H1 (cell line): Measurements from ENCODE around the gene CADM2. TPM values are rescaled to one million over a fixed set of nuclear protein-coding genes. Genes with fewer than 3 reads are reported as not detected.

ENCODE experiments used
- CTCF ChIA-PET: fragments of 300-600 bp; sonication (Branson Sonifier 250); formaldehyde crosslinking; loops from one replicate; lab custom pipeline; 2021; ENCODE audit not compliant: partially characterized antibody; lab: Charles Lee
- POLR2A ChIA-PET: fragments of 300-600 bp; sonication (Branson Sonifier 250); formaldehyde crosslinking; loops from one replicate; lab custom pipeline; 2021; ENCODE audit warnings: inconsistent platforms; ENCODE audit not compliant: partially characterized antibody; lab: Charles Lee
- DNase-seq, 2 experiments: peaks; one replicate each; pipeline versions ENCODE4 v3.0.0 to v3.0.0-alpha.2; 2010 to 2022; ENCODE audit warnings: low spot score in 2 of 2, low read depth in 1 of 2, mixed read lengths in 1 of 2
- FAIRE-seq: peaks from 2 replicates; lab custom pipeline; 2011; peaks lifted over from hg19 to GRCh38; lab: Jason Lieb, UNC
- H2AFZ ChIP-seq: 2 replicates; pipeline ENCODE4 v1.8.1; 2012; ENCODE audit warnings: low read length, inconsistent platforms
- H2AK5ac ChIP-seq: 2 replicates; pipeline ENCODE4 v1.6.1; 2013; ENCODE audit warnings: low read depth, low read length
- H2BK120ac ChIP-seq: replicated peaks from 2 replicates; pipeline ENCODE3; 2013; ENCODE audit warnings: low read depth, low read length, inconsistent platforms
- H2BK12ac ChIP-seq: 2 replicates; pipeline ENCODE4 v1.6.1; 2013; ENCODE audit warnings: low read depth, low read length
- H2BK15ac ChIP-seq: 2 replicates; pipeline ENCODE4 v1.6.1; 2013; ENCODE audit warnings: low read length
- H2BK20ac ChIP-seq: 2 replicates; pipeline ENCODE4 v1.6.1; 2013; ENCODE audit warnings: low read length
- H2BK5ac ChIP-seq: 2 replicates; pipeline ENCODE4 v1.6.1; 2013; ENCODE audit warnings: low read depth, low read length
- H3K14ac ChIP-seq: 2 replicates; pipeline ENCODE4 v1.6.1; 2013; ENCODE audit warnings: inconsistent platforms; ENCODE audit not compliant: insufficient read length
- H3K18ac ChIP-seq: 2 replicates; pipeline ENCODE4 v1.6.1; 2013; ENCODE audit warnings: low read length; ENCODE audit errors: extremely low read depth
- H3K23ac ChIP-seq: 2 replicates; pipeline ENCODE4 v1.6.1; 2013; ENCODE audit warnings: inconsistent platforms; ENCODE audit not compliant: insufficient read length
- H3K23me2 ChIP-seq: 2 replicates; pipeline ENCODE4 v1.6.1; 2013; ENCODE audit warnings: low read depth, low read length
- H3K27ac ChIP-seq: 2 replicates; pipeline ENCODE4 v1.6.1; 2011; ENCODE audit warnings: low read depth, low read length, inconsistent platforms
- H3K27me3 ChIP-seq, 4 experiments: replicated peaks in 1 of 4; 1 replicate in 1 of 4; 2 replicates in 3 of 4; pipeline versions ENCODE4 v1.6.1 to v1.8.1; 2011 to 2013; ENCODE audit warnings: low read length in 3 of 4, mild to moderate bottlenecking in 3 of 4, inconsistent platforms in 2 of 4, mixed read lengths in 2 of 4, moderate library complexity in 1 of 4; ENCODE audit not compliant: control insufficient read depth in 3 of 4, insufficient read depth in 3 of 4; ENCODE audit errors: extremely low read depth in 1 of 4
- H3K36me3 ChIP-seq, 4 experiments: 2 replicates each; pipeline versions ENCODE4 v1.6.1 to v1.8.1; 2011 to 2013; ENCODE audit warnings: mild to moderate bottlenecking in 4 of 4, low read length in 3 of 4, moderate library complexity in 2 of 4, control low read depth in 1 of 4, inconsistent platforms in 1 of 4; ENCODE audit not compliant: insufficient read depth in 4 of 4, control insufficient read depth in 2 of 4
- H3K4ac ChIP-seq: replicated peaks from 2 replicates; pipeline ENCODE3; 2013; ENCODE audit warnings: low read length, low read depth, mixed read lengths, inconsistent platforms; ENCODE audit not compliant: insufficient read length
- H3K4me1 ChIP-seq, 4 experiments: replicated peaks in 1 of 4; 1 replicate in 1 of 4; 2 replicates in 3 of 4; pipeline versions ENCODE4 v1.6.1 to v1.8.1; 2011 to 2013; ENCODE audit warnings: low read length in 3 of 4, inconsistent platforms in 2 of 4, mixed read lengths in 1 of 4; ENCODE audit not compliant: insufficient read depth in 4 of 4, control insufficient read depth in 3 of 4
- H3K4me2 ChIP-seq, 2 experiments: 2 replicates each; pipeline versions ENCODE4 v1.6.1 to v1.8.1; 2011 to 2013; ENCODE audit warnings: low read depth in 2 of 2, low read length in 2 of 2, control low read depth in 1 of 2, inconsistent platforms in 1 of 2, mild to moderate bottlenecking in 1 of 2; ENCODE audit not compliant: insufficient read depth in 1 of 2
- H3K4me3 ChIP-seq, 4 experiments: fragments of 200-600, 300-600 bp in 1 of 4; sonication (generic), shearing (Covaris generic), sonication (Bioruptor Twin) in 1 of 4; 2 replicates each; pipeline versions ENCODE4 v1.5.1 to v1.8.1; 2011 to 2016; ENCODE audit warnings: low read length in 4 of 4, low read depth in 3 of 4, control low read depth in 2 of 4, inconsistent platforms in 2 of 4, mild to moderate bottlenecking in 2 of 4, mixed read lengths in 1 of 4, moderate library complexity in 1 of 4; ENCODE audit not compliant: insufficient read depth in 2 of 4; ENCODE audit errors: extremely low read depth in 1 of 4
- H3K56ac ChIP-seq: replicated peaks from 2 replicates; pipeline ENCODE3; 2013; ENCODE audit warnings: low read depth, mild to moderate bottlenecking, mixed read lengths, low read length, inconsistent platforms; ENCODE audit not compliant: insufficient read length
- H3K79me1 ChIP-seq: 2 replicates; pipeline ENCODE4 v1.6.1; 2013; ENCODE audit warnings: low read depth, low read length, control low read depth
- H3K79me2 ChIP-seq, 2 experiments: 2 replicates each; pipeline versions ENCODE4 v1.6.1 to v1.8.1; 2012 to 2013; ENCODE audit warnings: low read length in 2 of 2, mild to moderate bottlenecking in 2 of 2, inconsistent platforms in 1 of 2; ENCODE audit not compliant: insufficient read depth in 2 of 2, control insufficient read depth in 1 of 2
- H3K9ac ChIP-seq, 4 experiments: replicated peaks in 1 of 4; 1 replicate in 1 of 4; 2 replicates in 3 of 4; pipeline versions ENCODE4 v1.6.1 to v1.8.1; 2011 to 2013; ENCODE audit warnings: low read depth in 3 of 4, low read length in 3 of 4, control low read depth in 2 of 4, mild to moderate bottlenecking in 2 of 4, moderate library complexity in 2 of 4, inconsistent platforms in 1 of 4; ENCODE audit errors: extremely low read depth in 1 of 4
- H3K9me3 ChIP-seq, 2 experiments: 2 replicates each; pipeline versions ENCODE4 v1.6.1 to v1.8.1; 2012 to 2013; ENCODE audit warnings: mild to moderate bottlenecking in 2 of 2, moderate library complexity in 2 of 2, control low read depth in 1 of 2, inconsistent platforms in 1 of 2, low read depth in 1 of 2, low read length in 1 of 2, mixed read lengths in 1 of 2; ENCODE audit not compliant: insufficient read depth in 2 of 2
- H4K20me1 ChIP-seq, 2 experiments: replicated peaks in 1 of 2; 2 replicates each; pipeline versions ENCODE3 to v1.8.1; 2011 to 2013; ENCODE audit warnings: inconsistent platforms in 2 of 2, low read length in 2 of 2, mild to moderate bottlenecking in 1 of 2; ENCODE audit not compliant: insufficient read depth in 2 of 2, control insufficient read depth in 1 of 2
- H4K5ac ChIP-seq: 2 replicates; pipeline ENCODE4 v1.6.1; 2013; ENCODE audit warnings: low read length, low read depth, mixed read lengths, inconsistent platforms; ENCODE audit not compliant: insufficient read length
- H4K8ac ChIP-seq: 2 replicates; pipeline ENCODE4 v1.8.0; 2013; ENCODE audit warnings: mild to moderate bottlenecking, moderate library complexity, low read length, inconsistent platforms; ENCODE audit not compliant: insufficient read depth; ENCODE audit errors: extremely low read depth
- H4K91ac ChIP-seq: replicated peaks from 2 replicates; pipeline ENCODE3; 2013; ENCODE audit warnings: low read length, mixed read lengths, inconsistent platforms; ENCODE audit not compliant: insufficient read length
- CBX5 ChIP-seq: fragments of 300-800, 300-1000 bp; sonication (generic); IDR thresholded peaks from 2 replicates; pipeline ENCODE4 v1.7.1; 2016; ENCODE audit warnings: antibody characterized with exemption, low read length, low read depth
- CBX8 ChIP-seq: fragments of 300-800, 300-1000 bp; sonication (generic); IDR thresholded peaks from 2 replicates; pipeline ENCODE4 v1.7.1; 2016; ENCODE audit warnings: low read depth, low read length, borderline replicate concordance
- CHD2 ChIP-seq: IDR thresholded peaks from 2 replicates; pipeline ENCODE4 v1.6.1; 2012; ENCODE audit warnings: low read length, improper control_type of control experiment
- GTF2F1 ChIP-seq: IDR thresholded peaks from 2 replicates; pipeline ENCODE4 v1.6.1; 2012; ENCODE audit warnings: low read depth, low read length, improper control_type of control experiment, borderline replicate concordance
- JUN ChIP-seq: IDR thresholded peaks from 2 replicates; pipeline ENCODE4 v1.6.1; 2011; ENCODE audit warnings: low read depth, mild to moderate bottlenecking, improper control_type of control experiment, low read length
- WGBS, 2 experiments: shearing (Covaris generic) in 1 of 2; methylation state at CpG; one replicate each; pipeline versions ENCODE4 v1.1.6 to v1.1.7; 2013 to 2015; ENCODE audit warnings: low lambda C conversion rate in 2 of 2, mixed read lengths in 2 of 2, inconsistent platforms in 1 of 2, low coverage in 1 of 2, missing lambda C conversion rate in 1 of 2; ENCODE audit not compliant: insufficient replicate concordance in 2 of 2, insufficient coverage in 1 of 2, insufficient read length in 1 of 2; ENCODE audit errors: extremely low coverage in 1 of 2, missing lambda C conversion rate in 1 of 2; 5-methylcytosine and 5-hydroxymethylcytosine counted together
- polyA plus RNA-seq, 7 experiments: library from polyadenylated mRNA; depleted of rRNA in 3 of 7; stranded (reverse) in 5 of 7; unstranded in 2 of 7; fragments of >200 nt in 5 of 7; fragments of 200-250 nt in 2 of 7; gene quantifications; 1 replicate in 5 of 7; 2 replicates in 1 of 7; 4 replicates in 1 of 7; pipeline versions ENCODE4 v1.2.1 to v1.2.3, GENCODE V29; 2011 to 2013; ENCODE audit warnings: missing spikeins in 2 of 7, mixed read lengths in 2 of 7
- total RNA-seq: library from RNA; stranded (reverse); fragmentation: NEBNext Ultra II Directional; extraction: Animal tissue kit (Norgen Biotek cat#: 25700); gene quantifications from 2 replicates; pipeline ENCODE4 v1.2.1, GENCODE V29; 2021

CADM2 gene
- total and polyA plus RNA-seq, 2 of the 8 experiments (the other 6 are each of a cell fraction or from before 2014, with no cell fraction given), result 14.9 to 20.9 TPM

DNA sequence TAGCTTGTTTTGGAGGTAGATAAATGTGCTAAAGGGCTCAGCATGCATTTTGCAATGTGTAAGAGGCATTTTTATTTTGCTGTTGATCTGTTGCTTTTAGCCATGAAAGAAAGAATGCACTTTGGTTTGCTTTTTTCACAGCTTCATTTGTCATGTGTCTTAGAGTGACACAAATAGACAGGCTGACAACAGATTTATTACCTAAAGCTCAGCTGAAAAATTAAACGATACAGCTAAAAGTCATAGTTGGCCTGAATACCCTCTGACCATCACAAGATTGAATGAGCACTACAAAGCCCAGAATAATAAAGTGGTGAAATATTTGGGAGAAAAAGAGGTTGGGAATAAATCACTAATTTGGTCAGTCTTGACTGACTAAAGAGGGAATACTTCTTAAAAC, 723.1 kb downstream of the CADM2 start:
- Histone ChIP-seq H3K4me1 (no peaks in the 10 kb centered on the region), H3K23me2 (no peaks in the 10 kb centered on the region), H3K27me3 (no peaks in the 10 kb centered on the region), H3K9me3 (no peaks in the 10 kb centered on the region), H2AK5ac (no peak overlapping the region), H3K56ac (no peak overlapping the region), H2BK12ac (no peak overlapping the region), H4K8ac (no peak overlapping the region)
- FAIRE-seq, result no peak
- TF ChIP-seq CBX5, result no peak
- no peak for TF ChIP-seq CBX8
- no peak for TF ChIP-seq GTF2F1
- TF ChIP-seq CHD2, result no peak
- no peak for TF ChIP-seq JUN
- TF ChIP-seq, all 59 proteins: peak for 0
- H3K79me1 ChIP-seq, result no peaks in the 10 kb centered on the region
- H2BK15ac ChIP-seq, result no peak overlapping the region
- H3K79me2 ChIP-seq, result no peaks in the 10 kb centered on the region
- WGBS, 2 experiments, result 81% methylated on average over 1 of the region's 1 CpG; no CpG with 5 or more reads in 1 of the 2 experiments
- H3K18ac ChIP-seq, result no peak overlapping the region
- H3K4me2 ChIP-seq, result no peak overlapping the region
- no peaks in the 10 kb centered on the region for H4K20me1 ChIP-seq
- H3K36me3 ChIP-seq, result no peaks in the 10 kb centered on the region
- ChIA-PET POLR2A (no interaction called here), CTCF (no interaction called here)
- no peak overlapping the region for H2BK5ac ChIP-seq
- no peak overlapping the region for H4K91ac ChIP-seq
- H3K4ac ChIP-seq, result no peak overlapping the region
- H4K5ac ChIP-seq, result no peak overlapping the region
- H3K9ac ChIP-seq, result no peak overlapping the region
- H3K27ac ChIP-seq, result no peak overlapping the region
- H3K23ac ChIP-seq, result no peak overlapping the region
- no peak overlapping the region for H2BK20ac ChIP-seq
- H3K14ac ChIP-seq, result no peak overlapping the region
- no peak for DNase-seq
- H3K4me3 ChIP-seq, result no peak overlapping the region
- H2AFZ ChIP-seq, result no peak overlapping the region
- no peak overlapping the region for H2BK120ac ChIP-seq
